Osteocyte (in vitro differentiated cells): ENCODE results near the gene ADARB1. TPM values are rescaled to one million over a fixed set of nuclear protein-coding genes. Genes with fewer than 3 reads are reported as not detected.
A peak's percentile ranks its signal among the peaks of the same experiment; 100 is the strongest.

Source experiments
- DNase-seq: peaks from one replicate; pipeline ENCODE4 v3.0.0; 2021; ENCODE audit warnings: mixed read lengths; ENCODE audit not compliant: unreplicated experiment; ENCODE audit errors: extremely low spot score
- H3K27ac Mint-ChIP-seq: one replicate; pipeline ENCODE4 v1.8.0; 2021; ENCODE audit warnings: mild to moderate bottlenecking, mixed read lengths; ENCODE audit not compliant: unreplicated experiment
- H3K27me3 Mint-ChIP-seq: one replicate; pipeline ENCODE4 v1.8.0; 2021; ENCODE audit warnings: mixed read lengths; ENCODE audit not compliant: unreplicated experiment
- H3K36me3 Mint-ChIP-seq: one replicate; pipeline ENCODE4 v1.8.0; 2021; ENCODE audit warnings: mixed read lengths; ENCODE audit not compliant: unreplicated experiment
- H3K4me1 Mint-ChIP-seq: one replicate; pipeline ENCODE4 v1.8.0; 2021; ENCODE audit warnings: mixed read lengths; ENCODE audit not compliant: unreplicated experiment
- H3K4me3 Mint-ChIP-seq: one replicate; pipeline ENCODE4 v1.8.0; 2021; ENCODE audit warnings: mild to moderate bottlenecking, moderate library complexity, mixed read lengths; ENCODE audit not compliant: unreplicated experiment
- H3K9me3 Mint-ChIP-seq: one replicate; pipeline ENCODE4 v1.8.0; 2021; ENCODE audit warnings: mixed read lengths; ENCODE audit not compliant: unreplicated experiment
- CTCF ChIP-seq: fragments of 200-600 bp; sonication (generic); IDR thresholded peaks from 2 replicates; pipeline ENCODE4 v1.5.0; 2021; ENCODE audit warnings: antibody characterized with exemption, mild to moderate bottlenecking, moderate library complexity
- total RNA-seq: library from RNA; stranded (reverse); gene quantifications from 2 replicates; pipeline ENCODE4 v1.2.1, GENCODE V29; 2021

The ADARB1 gene
- total RNA-seq, 1 donor from 2014 or later: 126 TPM

- H3K27ac Mint-ChIP-seq: no peak overlapping the region
Measured at GRCh38 chr21:45126204-45126626, 51.8 kb downstream of the ADARB1 start.

GRCh38 chr21:45126983-45127382 is 52.6 kb downstream of the ADARB1 start:
- H3K9me3 Mint-ChIP-seq: no peaks in the 10 kb centered on the region
- no peak overlapping the region for H3K4me3 Mint-ChIP-seq
- peaks cover 12% of the 10 kb centered on the region for H3K36me3 Mint-ChIP-seq
- H3K27me3 Mint-ChIP-seq: no peaks in the 10 kb centered on the region
- no peak overlapping the region for H3K27ac Mint-ChIP-seq
- no peak for TF ChIP-seq CTCF
- H3K4me1 Mint-ChIP-seq: peaks cover 58% of the 10 kb centered on the region
- DNase-seq: no peak

More at GRCh38 chr21:45126204-45126626, 51.8 kb downstream of the ADARB1 start:
- Mint-ChIP-seq H3K27me3 (no peaks in the 10 kb centered on the region), H3K36me3 (peaks cover 12% of the 10 kb centered on the region), H3K9me3 (no peaks in the 10 kb centered on the region), H3K4me1 (peaks cover 50% of the 10 kb centered on the region), H3K4me3 (no peak overlapping the region)
- no peak for TF ChIP-seq CTCF
- DNase-seq: no peak

GRCh38 chr21:45127937-45128336 is 53.6 kb downstream of the ADARB1 start:
- DNase-seq: no peak
- no peak overlapping the region for H3K4me3 Mint-ChIP-seq
- peaks cover 13% of the 10 kb centered on the region for H3K36me3 Mint-ChIP-seq
- no peak for TF ChIP-seq CTCF
- no peaks in the 10 kb centered on the region for H3K9me3 Mint-ChIP-seq
- no peak overlapping the region for H3K27ac Mint-ChIP-seq
- no peaks in the 10 kb centered on the region for H3K27me3 Mint-ChIP-seq
- H3K4me1 Mint-ChIP-seq: peaks cover 66% of the 10 kb centered on the region

- TF ChIP-seq CTCF: peak; percentile 91
- Mint-ChIP-seq H3K9me3 (no peaks in the 10 kb centered on the region), H3K4me3 (no peak overlapping the region), H3K27ac (peak overlapping the region; percentile 97), H3K36me3 (peaks cover 13% of the 10 kb centered on the region), H3K27me3 (no peaks in the 10 kb centered on the region), H3K4me1 (peaks cover 72% of the 10 kb centered on the region)
- DNase-seq: peak; percentile 87
Measured at GRCh38 chr21:45128613-45129188, 54.3 kb downstream of the ADARB1 start.

- peaks cover 73% of the 10 kb centered on the region for H3K4me1 Mint-ChIP-seq
- no peaks in the 10 kb centered on the region for H3K27me3 Mint-ChIP-seq
- H3K27ac Mint-ChIP-seq: peak overlapping the region; percentile 97
- no peak for TF ChIP-seq CTCF
- no peaks in the 10 kb centered on the region for H3K9me3 Mint-ChIP-seq
- H3K36me3 Mint-ChIP-seq: peaks cover 9% of the 10 kb centered on the region
- peak; percentile 86 for DNase-seq
- H3K4me3 Mint-ChIP-seq: peak overlapping the region; percentile 69
Measured at GRCh38 chr21:45129189-45129923, 55.0 kb downstream of the ADARB1 start.
